Lower leg skin (tissue), 3 donors: ENCODE data around the gene MTRF1.

Source experiments
- CTCF ChIP-seq, 3 donors: fragments of 450-650 bp; IDR thresholded peaks; one replicate each; pipeline ENCODE4 v1.5.1; 2016; ENCODE audit warnings: antibody characterized with exemption in 3 of 3, mild to moderate bottlenecking in 3 of 3, moderate library complexity in 2 of 3
- POLR2A ChIP-seq, 2 donors: fragments of 450-650 bp; IDR thresholded peaks; one replicate each; pipeline ENCODE4 v1.6.1; 2016 to 2017; ENCODE audit warnings: antibody characterized with exemption in 2 of 2, mild to moderate bottlenecking in 1 of 2, moderate library complexity in 1 of 2

DNA sequence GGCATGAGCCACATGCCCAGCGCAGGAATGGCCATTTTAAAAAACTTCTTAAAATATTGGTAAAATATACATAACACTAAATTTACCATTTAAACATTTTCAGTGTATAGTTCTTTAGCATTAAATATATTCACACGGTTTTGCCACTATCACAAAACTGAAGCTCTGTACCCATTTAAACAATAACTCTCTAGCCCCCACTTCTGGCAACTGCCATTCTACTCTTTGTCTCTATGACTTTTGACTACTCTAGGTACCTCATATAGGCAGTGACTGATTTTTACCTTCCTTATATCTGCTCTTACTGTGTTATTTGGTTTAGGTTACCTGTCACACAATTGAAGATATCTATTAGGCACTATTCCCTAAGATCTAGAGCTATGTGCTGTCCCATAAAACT lies 66.8 kb downstream of the MTRF1 start:
- TF ChIP-seq CTCF (IDR thresholded peaks at IDR 0.05), result no peak
- TF ChIP-seq POLR2A (IDR thresholded peaks at IDR 0.05), result no peak
